DMS79 (cell line): ENCODE results near the gene GATAD2B.

Source experiments
- DNase-seq: peaks from one replicate; lab custom pipeline; 2025; lab: John Stamatoyannopoulos, UW

Gene GATAD2B

GRCh38 chr1:153951183-153951582, 28.4 kb upstream of the GATAD2B start:
- DNase-seq: no peak

- peak; percentile 55 for DNase-seq
These were observed 24.0 kb upstream of the GATAD2B start, which contains the start of gene DENND4B for GRCh38 chr1:153946622-153947241. TSS of gene DENND4B (minus strand) at chr1:153946718. CDS start at chr1:153944374, 2,344 bp downstream.

- no peak for DNase-seq
These were observed 23.2 kb upstream of the GATAD2B start for GRCh38 chr1:153945795-153946621.

- DNase-seq: no peak
These were observed 22.5 kb upstream of the GATAD2B start for GRCh38 chr1:153945131-153945794.

GRCh38 chr1:153944827-153945117, 22.0 kb upstream of the GATAD2B start:
- no peak for DNase-seq

- no peak for DNase-seq
These were observed 21.4 kb upstream of the GATAD2B start for GRCh38 chr1:153944005-153944826.

- DNase-seq: no peak
These were observed 20.2 kb upstream of the GATAD2B start for GRCh38 chr1:153942766-153943549.

GRCh38 chr1:153941826-153942725, 19.3 kb upstream of the GATAD2B start:
- no peak for DNase-seq

- DNase-seq: no peak
These were observed 18.0 kb upstream of the GATAD2B start for GRCh38 chr1:153940756-153941155.

- DNase-seq: no peak
These were observed 16.7 kb upstream of the GATAD2B start for GRCh38 chr1:153939476-153939875.

GRCh38 chr1:153938996-153939395, 16.2 kb upstream of the GATAD2B start:
- no peak for DNase-seq

GRCh38 chr1:153937331-153937730, 14.6 kb upstream of the GATAD2B start:
- DNase-seq: no peak

GRCh38 chr1:153936011-153936802, 13.4 kb upstream of the GATAD2B start:
- DNase-seq: no peak

GRCh38 chr1:153934746-153935145, 12.0 kb upstream of the GATAD2B start:
- no peak for DNase-seq

GRCh38 chr1:153933955-153934354, 11.2 kb upstream of the GATAD2B start:
- DNase-seq: no peak

- DNase-seq: no peak
These were observed 10.7 kb upstream of the GATAD2B start for GRCh38 chr1:153933430-153933829.

GRCh38 chr1:153932156-153933131, 9.7 kb upstream of the GATAD2B start:
- DNase-seq: no peak
